ENCODE data around the gene PRKD1.
A peak's percentile ranks its signal among the peaks of the same experiment; 100 is the strongest.

Gene PRKD1

DNA sequence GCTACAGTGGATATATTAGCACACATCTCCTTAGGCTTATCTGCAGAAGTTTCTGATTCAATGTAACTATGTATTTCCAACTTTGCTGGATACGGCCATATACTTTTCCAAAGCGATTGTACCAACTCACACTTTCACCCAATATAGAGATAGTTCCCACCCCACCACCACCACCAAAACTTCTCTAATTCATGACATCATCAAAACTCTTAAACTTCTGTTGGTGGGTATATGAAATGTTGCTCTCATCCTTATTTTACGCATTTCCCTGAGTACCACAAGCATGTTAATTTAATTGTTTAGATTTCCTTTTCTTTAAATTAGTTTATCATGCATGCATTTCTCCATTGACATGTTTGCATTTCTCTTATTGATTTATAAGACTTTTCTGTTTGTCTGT, 95.6 kb downstream of the PRKD1 start:
- DNase-seq, result no peak

- DNase-seq, result no peak
Measured at GRCh38 chr14:29829851-29830250, 97.8 kb downstream of the PRKD1 start.

GRCh38 chr14:29823816-29824215, 103.8 kb downstream of the PRKD1 start:
- no peak for DNase-seq

- no peak for DNase-seq
Measured at GRCh38 chr14:29822430-29822709, 105.3 kb downstream of the PRKD1 start.

DNA sequence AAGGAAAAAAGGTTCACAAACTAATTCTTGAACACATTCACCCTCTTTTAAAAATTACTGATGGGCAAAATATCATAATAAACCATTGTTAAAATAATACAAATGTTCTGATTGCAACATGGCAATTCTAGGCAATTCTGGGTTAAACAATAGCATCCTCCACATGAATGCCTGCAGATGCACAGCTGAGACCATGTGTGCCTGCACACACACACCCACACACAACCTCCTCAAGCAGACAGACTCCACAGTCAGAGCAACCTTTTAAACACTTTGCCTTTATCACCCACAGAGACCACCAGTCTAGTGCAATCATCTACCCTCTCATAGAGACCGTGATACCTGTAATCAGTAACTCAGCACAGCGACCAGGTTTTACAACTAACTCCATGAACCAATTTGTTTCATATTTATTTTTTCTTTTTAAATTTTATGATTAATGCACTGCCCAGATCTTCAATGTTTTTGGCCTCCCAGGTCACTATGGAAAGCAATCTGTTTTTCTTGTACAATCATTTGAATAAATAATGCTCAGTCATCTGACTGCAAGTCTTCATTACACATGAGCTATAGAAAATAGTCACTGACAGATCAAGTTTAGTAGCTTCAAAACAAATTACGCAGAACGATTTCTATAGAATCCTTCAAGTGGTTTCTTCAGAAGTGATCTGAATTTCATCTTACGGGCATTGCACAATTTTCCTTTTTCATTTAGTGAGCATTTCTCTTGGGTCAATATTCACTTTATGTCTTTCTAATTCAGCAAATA, 105.8 kb downstream of the PRKD1 start:
- no peak for DNase-seq

GRCh38 chr14:29821242-29821641, 106.4 kb downstream of the PRKD1 start:
- DNase-seq, result no peak

GRCh38 chr14:29820785-29821184, 106.9 kb downstream of the PRKD1 start:
- no peak for DNase-seq

DNA sequence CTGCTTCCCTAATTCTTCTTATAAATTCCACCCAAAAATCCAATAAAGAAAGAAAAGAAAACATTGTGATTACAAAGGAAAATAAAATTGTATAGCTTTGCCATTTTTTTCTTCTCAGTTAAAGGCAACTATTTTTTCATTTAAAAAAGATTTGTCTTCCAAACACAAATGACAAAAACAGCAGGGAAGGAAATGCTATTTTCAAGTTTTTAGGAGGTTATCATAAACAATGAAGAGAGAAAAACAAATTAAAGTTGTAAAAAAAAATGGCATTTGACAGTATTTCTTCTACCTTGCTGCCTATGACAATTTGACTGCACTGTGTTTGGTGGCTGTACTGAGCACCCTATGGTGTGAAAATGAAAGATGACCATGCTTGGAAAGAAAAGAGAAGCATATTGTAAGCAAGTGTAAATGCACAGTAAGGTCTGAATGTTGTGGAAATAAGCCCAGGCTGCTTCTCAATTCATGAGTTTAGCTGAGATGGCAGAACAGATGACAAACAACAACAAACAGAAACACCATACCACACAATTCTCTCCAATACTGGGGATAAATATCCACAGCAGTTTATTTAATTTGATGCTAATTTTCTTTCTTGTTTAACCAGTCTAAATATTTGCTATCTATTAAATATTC, 109.8 kb downstream of the PRKD1 start:
- DNase-seq, result no peak

GRCh38 chr14:29815016-29815674, 112.5 kb downstream of the PRKD1 start:
- DNase-seq, result no peak

GRCh38 chr14:29814156-29815015, 113.3 kb downstream of the PRKD1 start:
- DNase-seq, result peak; percentile 73

- peak; percentile 77 for DNase-seq
Measured at GRCh38 chr14:29810682-29811081, 117.0 kb downstream of the PRKD1 start.

- no peak for DNase-seq
Measured at GRCh38 chr14:29810064-29810463, 117.6 kb downstream of the PRKD1 start.

GRCh38 chr14:29806124-29806517, 121.5 kb downstream of the PRKD1 start:
- no peak for DNase-seq

DNA sequence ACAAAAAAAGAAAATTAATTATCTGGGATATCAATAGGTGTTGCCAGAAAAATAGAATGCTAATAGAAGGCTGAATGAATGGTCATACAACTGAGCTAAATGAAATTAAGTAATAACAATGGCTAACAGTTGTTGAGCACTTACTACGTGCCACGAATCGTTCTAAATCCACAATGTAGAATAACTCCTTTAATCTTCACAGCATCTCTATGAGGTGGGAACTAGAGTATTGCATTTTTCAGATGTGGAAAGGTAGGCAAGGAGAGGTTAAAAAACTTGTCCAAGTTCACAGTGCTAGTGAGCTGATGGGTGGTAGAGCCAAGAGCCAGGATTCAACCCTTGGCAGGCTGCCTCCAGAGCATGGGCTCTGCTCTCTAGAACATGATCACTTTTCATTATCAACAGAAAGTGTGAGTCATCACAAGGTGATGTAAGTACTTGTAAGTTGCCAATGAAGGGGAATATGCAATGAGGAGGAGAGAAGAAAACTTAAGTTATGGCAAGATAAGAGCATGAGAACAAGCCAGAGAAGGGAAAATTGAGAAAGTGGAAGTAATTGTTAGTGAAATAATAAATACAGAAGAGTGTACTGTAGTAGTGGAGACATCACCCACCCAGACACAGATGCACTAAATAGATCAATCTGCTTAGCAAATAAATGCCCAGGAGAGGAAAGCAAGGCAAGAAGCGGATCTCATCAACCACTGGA, 122.1 kb downstream of the PRKD1 start:
- peak; percentile 83 for DNase-seq

DNA sequence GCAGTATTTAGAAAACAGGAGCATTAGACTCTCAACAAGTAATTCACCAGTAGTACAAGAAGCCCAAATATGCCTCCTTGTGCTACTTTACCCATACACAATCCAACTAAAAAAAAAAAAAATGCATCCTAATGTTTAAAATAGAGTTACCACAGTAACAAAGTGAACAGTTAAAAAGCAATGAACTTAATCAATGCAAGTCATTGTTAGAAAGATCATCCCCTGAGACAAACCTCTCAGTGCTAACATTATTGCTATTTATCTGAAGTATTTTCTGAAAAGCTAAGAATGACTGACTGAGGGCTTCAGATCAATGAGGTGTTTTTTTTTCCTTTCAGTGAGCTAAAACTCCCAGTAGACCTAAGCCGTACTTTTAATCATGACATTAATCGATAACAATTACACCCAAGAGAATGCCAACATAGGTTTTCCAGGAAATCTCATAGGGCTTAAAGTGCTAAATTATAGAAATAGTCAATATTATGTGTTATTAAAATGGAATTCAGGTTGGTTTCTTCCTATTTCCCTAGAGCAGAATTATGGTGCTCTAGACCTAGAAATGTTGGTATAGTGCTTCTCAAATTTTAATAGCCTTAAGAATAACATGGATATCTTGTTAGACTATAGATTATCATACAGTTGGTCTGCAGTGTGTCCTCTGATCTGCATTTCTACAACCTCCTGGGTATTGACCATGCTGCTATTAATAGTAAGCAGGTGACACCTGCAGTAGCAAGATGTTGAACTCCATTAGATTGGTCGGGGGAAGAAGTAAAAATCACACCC, 123.0 kb downstream of the PRKD1 start:
- DNase-seq, result no peak

- no peak for DNase-seq
Measured at GRCh38 chr14:29803045-29803444, 124.6 kb downstream of the PRKD1 start.

- no peak for DNase-seq
Measured at GRCh38 chr14:29802211-29802610, 125.4 kb downstream of the PRKD1 start.

DNA sequence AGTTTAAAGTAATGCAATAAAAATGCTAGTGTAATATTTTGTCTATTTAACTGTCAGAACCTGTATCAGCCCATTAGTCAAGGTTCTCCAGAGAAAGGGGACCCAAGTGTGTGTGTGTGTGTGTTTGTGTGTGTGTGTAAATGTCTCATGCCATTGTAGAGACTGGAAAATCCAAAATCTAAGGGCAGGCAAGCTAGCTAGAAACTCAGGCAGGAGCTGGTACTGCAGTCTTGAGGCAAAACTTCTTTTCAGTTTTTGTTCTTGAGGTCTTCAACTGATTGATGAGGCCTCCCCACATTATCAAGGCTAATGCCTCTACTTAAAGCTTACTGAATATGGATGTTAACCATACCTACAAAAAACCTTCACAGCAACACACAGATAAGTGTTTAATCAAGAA, 126.7 kb downstream of the PRKD1 start:
- DNase-seq, result no peak

GRCh38 chr14:29799464-29800095, 128.1 kb downstream of the PRKD1 start:
- no peak for DNase-seq

DNA sequence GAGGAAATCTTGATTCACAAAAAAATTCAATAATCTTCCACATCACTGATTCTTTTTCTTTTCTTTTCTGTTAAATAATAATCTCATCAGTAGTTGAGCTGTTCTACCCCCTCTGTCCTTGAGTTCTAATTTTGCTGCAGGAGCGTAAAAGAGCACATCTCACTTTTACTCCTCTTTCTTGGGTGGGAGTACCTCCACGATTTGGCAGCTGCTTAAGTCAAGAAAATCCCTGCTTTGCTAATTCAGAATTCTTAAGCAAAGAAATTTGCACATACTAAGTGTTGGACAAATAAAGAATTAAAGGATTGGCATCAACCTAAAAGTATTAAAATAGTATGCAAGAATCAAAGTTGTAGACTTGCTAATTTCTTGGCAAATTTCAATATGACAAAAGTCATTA, 128.8 kb downstream of the PRKD1 start:
- DNase-seq, result no peak

DNA sequence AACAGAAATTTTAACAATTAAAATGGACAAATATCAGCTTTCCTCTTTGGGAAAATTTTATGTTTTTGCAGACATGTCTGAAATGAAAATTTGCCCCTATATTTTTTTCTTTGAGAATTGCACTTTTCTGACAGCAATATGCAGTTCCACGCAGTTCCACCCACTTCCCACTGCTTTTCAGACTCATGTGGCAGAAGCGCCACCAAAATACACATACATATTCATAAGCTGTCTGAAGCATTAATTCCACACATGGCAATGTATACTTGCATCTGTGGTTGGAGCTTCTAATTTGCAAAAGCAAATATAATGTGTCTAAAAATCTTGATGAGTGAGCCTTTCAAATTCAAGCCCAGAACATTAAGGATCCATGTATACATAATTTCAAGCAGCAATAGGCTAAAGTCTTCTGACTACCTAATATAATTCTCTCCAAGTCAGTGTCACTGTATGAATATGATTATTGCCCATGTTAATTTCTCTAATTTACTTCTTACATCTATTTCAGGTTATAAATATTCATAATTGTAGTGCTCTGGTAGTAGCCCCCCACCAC, 129.5 kb downstream of the PRKD1 start:
- no peak for DNase-seq
